ENCODE results near the gene FKBP1A. TPM values are rescaled to one million over a fixed set of nuclear protein-coding genes. Genes with fewer than 3 reads are reported as not detected.
"Not testable (repeated sequence)": the region's sequence is repeated elsewhere in the genome, so short reads cannot be mapped to it uniquely, and the experiment has no call there.

FKBP1A gene
- total and polyA plus RNA-seq, 12 donors, result 110 to 311 (median 140) TPM

DNA sequence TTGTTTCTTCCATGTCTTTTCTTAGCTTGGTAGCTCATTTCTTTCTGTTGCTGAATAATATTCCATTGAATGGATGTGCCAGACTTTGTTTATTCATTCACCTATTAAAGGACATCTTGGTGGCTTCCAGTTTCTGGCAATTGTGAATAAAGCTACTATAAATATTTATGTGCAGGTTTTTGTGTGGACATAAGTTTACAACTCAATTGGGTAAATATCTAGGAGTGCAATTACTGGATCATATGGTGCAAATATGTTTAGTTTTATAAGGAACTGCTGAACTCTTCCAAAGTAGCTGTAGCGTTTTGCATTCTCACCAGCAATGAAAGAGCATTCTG is 47.1 kb downstream of the FKBP1A start:
- H3K4me1 ChIP-seq, result peaks cover 0 to 5% (median 0%) of the 10 kb centered on the region in 9 donors
- H3K27me3 ChIP-seq, result no peaks in the 10 kb centered on the region
- intact Hi-C loops (cut with DNase I), result no loop called here
- peaks cover 0 to 8% (median 0%) of the 10 kb centered on the region in 9 donors for H3K36me3 ChIP-seq
- H3K27ac ChIP-seq, result no peak overlapping the region
- DNase-seq, result no peak
- WGBS, 2 donors, result 94 to 98% methylated on average over 1 of the region's 1 CpG
- TF ChIP-seq, protein P1, sequence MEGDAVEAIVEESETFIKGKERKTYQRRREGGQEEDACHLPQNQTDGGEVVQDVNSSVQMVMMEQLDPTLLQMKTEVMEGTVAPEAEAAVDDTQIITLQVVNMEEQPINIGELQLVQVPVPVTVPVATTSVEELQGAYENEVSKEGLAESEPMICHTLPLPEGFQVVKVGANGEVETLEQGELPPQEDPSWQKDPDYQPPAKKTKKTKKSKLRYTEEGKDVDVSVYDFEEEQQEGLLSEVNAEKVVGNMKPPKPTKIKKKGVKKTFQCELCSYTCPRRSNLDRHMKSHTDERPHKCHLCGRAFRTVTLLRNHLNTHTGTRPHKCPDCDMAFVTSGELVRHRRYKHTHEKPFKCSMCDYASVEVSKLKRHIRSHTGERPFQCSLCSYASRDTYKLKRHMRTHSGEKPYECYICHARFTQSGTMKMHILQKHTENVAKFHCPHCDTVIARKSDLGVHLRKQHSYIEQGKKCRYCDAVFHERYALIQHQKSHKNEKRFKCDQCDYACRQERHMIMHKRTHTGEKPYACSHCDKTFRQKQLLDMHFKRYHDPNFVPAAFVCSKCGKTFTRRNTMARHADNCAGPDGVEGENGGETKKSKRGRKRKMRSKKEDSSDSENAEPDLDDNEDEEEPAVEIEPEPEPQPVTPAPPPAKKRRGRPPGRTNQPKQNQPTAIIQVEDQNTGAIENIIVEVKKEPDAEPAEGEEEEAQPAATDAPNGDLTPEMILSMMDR (IDR thresholded peaks at IDR 0.05), result no peak
- no peak overlapping the region for H3K4me3 ChIP-seq
- H3K9me3 ChIP-seq, result peaks cover 0 to 37% (median 4%) of the 10 kb centered on the region in 11 donors
- ATAC-seq, result no peak

DNA sequence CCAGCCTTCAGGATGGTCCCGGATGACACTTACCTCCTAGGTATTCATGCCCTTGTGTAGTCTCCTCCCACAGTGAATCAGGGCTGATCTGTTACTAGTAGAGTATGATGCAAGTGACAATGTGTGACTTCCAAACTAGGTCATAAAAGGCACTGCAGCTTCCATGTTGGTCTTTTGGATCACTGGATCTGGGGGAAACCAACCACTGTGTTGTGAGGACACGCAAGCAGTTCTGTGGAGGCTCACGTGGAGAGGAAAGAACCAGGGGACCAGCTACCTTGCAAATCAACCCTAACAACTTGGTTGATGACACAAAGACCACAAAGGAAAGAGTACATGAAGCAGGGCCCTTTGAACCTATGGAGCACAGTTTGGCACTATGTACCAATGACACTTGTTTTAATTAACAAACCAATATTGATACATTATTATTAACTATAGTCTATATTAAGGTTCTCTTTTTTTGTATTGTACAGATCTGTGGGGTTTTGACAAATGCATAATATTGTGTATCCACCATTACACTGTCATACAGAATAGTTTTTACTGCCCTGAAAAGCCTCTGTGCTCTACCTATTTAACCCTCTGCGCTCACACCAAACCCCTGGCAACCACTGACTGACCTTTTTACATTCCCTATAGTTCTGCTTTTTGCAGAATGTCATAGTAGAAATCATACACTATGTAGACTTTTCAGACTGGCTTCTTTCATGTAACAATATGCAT is 47.7 kb downstream of the FKBP1A start:
- no peak for DNase-seq
- H3K36me3 ChIP-seq, result peaks cover 0 to 3% (median 0%) of the 10 kb centered on the region in 9 donors
- intact Hi-C loops (cut with DNase I), result no loop called here

DNA sequence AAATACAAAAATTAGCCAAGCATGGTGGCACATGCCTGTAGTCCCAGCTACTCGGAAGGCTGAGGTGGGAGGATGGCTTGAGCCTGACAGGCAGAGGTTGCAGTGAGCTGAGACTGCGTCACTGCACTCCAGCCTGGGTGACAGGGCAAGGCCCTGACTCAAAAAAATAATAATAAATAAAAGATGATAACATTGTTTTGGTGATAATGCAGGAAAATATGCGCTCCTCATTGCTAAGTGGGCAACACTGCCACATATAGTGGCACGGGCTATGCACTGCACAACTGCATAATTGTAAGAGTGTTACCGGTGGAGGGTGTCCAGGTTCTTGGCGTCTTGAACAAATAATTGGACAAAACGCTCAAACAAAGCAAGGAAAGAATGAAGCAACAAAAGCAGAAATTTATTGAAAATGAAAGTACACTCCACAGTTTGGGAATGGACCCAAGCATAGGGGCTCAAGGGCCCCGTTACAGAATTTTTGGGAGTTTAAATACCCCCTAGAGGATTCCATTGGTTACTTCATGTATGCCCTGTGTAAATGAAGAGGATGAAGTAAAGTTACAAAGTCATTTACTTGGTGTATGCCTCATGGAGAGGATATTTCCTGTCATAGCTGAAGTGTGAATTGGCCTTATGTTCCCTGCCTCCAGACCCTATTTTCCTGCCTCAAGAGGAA is 49.3 kb downstream of the FKBP1A start:
- not testable (repeated sequence) for ATAC-seq, H3K27me3 ChIP-seq, H3K27ac ChIP-seq, H3K4me3 ChIP-seq, DNase-seq, H3K36me3 ChIP-seq
- intact Hi-C loops (cut with DNase I), result loop anchor here in 1 of 10 donors (5.0 kb wide), 1 partner anchor 471 kb away; no protein-coding TSS in a partner anchor
- 88 to 95% methylated on average over 8 of the region's 8 CpGs for WGBS, 2 donors
- Histone ChIP-seq H3K4me1 (peaks cover 0 to 13% (median 4%) of the 10 kb centered on the region in 9 donors), H3K9me3 (peaks cover 0 to 20% (median 4%) of the 10 kb centered on the region in 11 donors)

More for the DNA sequence above, 47.7 kb downstream of the FKBP1A start:
- H3K27me3 ChIP-seq, result no peaks in the 10 kb centered on the region
- TF ChIP-seq, protein P1 (IDR thresholded peaks at IDR 0.05), result no peak
- ATAC-seq, result no peak
- peaks cover 0 to 36% (median 4%) of the 10 kb centered on the region in 11 donors for H3K9me3 ChIP-seq
- H3K4me1 ChIP-seq, result peaks cover 0 to 5% (median 0%) of the 10 kb centered on the region in 9 donors
- no peak overlapping the region for H3K27ac ChIP-seq
- WGBS, 2 donors, result 87 to 94% methylated on average over 4 of the region's 4 CpGs
- H3K4me3 ChIP-seq, result no peak overlapping the region

DNA sequence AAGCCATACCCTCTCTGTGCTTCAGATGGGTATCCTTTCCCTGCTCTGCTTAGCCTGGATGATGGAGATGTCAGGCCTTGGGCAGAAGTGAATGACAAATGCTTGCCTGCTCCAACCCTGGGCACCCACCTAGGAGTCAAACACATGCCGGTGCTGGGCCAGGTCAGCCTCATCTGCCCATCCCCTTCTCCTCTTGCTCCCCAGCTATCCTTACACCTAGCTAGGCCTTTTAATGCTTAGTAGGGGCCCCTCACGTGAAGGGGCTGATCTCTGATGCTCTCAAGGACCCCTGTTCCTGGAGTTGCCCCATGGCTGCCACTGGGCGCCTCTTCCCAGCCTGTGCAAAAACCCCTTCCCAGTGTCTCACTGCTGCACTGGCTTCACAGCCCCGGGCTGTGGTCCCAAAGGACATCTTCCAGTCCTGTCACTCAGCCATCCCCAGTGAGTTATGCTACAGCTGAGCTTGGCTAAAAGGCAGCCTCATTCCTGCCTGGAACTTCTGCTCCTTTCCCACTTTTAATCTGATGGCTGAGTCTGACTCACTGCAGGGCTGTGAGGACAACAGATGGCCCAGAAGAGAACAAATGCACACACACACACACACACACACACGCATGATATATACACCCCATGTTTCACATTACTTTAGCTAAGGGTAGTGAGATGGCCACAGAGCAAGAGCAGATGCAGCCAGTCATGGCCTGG is 51.1 kb downstream of the FKBP1A start:
- intact Hi-C loops (cut with DNase I), result loop anchor here in 1 of 10 donors (5.0 kb wide), 1 partner anchor 469 kb away; no protein-coding TSS in a partner anchor
- WGBS, 2 donors, result 78 to 86% methylated on average over 5 of the region's 5 CpGs
- DNase-seq (no peak), ATAC-seq (peak in 1 of 8 donors; percentile 21)
- Histone ChIP-seq H3K9me3 (peaks cover 0 to 2% (median 0%) of the 10 kb centered on the region in 11 donors), H3K36me3 (no peaks in the 10 kb centered on the region), H3K27me3 (no peaks in the 10 kb centered on the region), H3K4me3 (no peak overlapping the region), H3K4me1 (peaks cover 12 to 32% (median 23%) of the 10 kb centered on the region in 9 donors), H3K27ac (no peak overlapping the region)
- TF ChIP-seq, protein P1 (IDR thresholded peaks at IDR 0.05), result no peak

Data from heart right ventricle (tissue), 16 donors.